Measurements from ENCODE around the gene LCAT.

Gene LCAT

GRCh38 chr16:67944690-67945391, 921 bp upstream of the LCAT start:
- H3K4me1 ChIP-seq (ENCODE audit: control insufficient read depth in 1 of 2, insufficient read depth in 2 of 2, low read length in 2 of 2) = no peaks in the 10 kb centered on the region
- H4K12ac ChIP-seq (ENCODE audit: low read depth, low read length) = no peak overlapping the region
- no peak overlapping the region for H3K18ac ChIP-seq (ENCODE audit: low read length)
- H4K8ac ChIP-seq (ENCODE audit: low read depth, low read length) = no peak overlapping the region
- peaks cover 92 to 94% of the 10 kb centered on the region in 2 experiments for H3K36me3 ChIP-seq (ENCODE audit: control insufficient read depth in 1 of 2, insufficient read depth in 2 of 2, low read length in 2 of 2)
- H2BK12ac ChIP-seq (ENCODE audit: low read length) = no peak overlapping the region
- H3K79me1 ChIP-seq (ENCODE audit: low read length) = no peaks in the 10 kb centered on the region
- peaks cover 6% of the 10 kb centered on the region for H3K9me3 ChIP-seq (ENCODE audit: insufficient read depth, low read depth, low read length)
- H3K79me2 ChIP-seq (ENCODE audit: control insufficient read depth, insufficient read depth, low read length, poor library complexity) = no peaks in the 10 kb centered on the region
- WGBS (ENCODE audit: extremely low coverage, insufficient coverage, insufficient read length) = no CpG with 5 or more reads among the region's 24 CpGs
- H3K23ac ChIP-seq (ENCODE audit: low read length) = no peak overlapping the region
- H2AK5ac ChIP-seq (ENCODE audit: low read length) = no peak overlapping the region
- no peak overlapping the region for H3K4me2 ChIP-seq (ENCODE audit: low read length)
- H3K14ac ChIP-seq (ENCODE audit: low read length) = no peak overlapping the region
- no peak overlapping the region for H3K4me3 ChIP-seq (ENCODE audit: low read depth, low read length)
- no peak for DNase-seq
- no peak overlapping the region for H2AFZ ChIP-seq (ENCODE audit: insufficient read depth, low read length, poor library complexity)
- no peak overlapping the region for H2BK120ac ChIP-seq (ENCODE audit: insufficient read depth, low read length, poor library complexity)
- no peak overlapping the region for H3K4ac ChIP-seq (ENCODE audit: low read depth, low read length)
- no peak overlapping the region for H3K9ac ChIP-seq (ENCODE audit: low read length)
- H3K27ac ChIP-seq (ENCODE audit: low read depth, low read length) = no peak overlapping the region
- no peaks in the 10 kb centered on the region for H3K27me3 ChIP-seq (ENCODE audit: insufficient read depth, low read length)
- no peak overlapping the region for H4K91ac ChIP-seq (ENCODE audit: low read depth, low read length)
- no peak overlapping the region for H2BK5ac ChIP-seq (ENCODE audit: low read depth, low read length, poor library complexity)

GRCh38 chr16:67943256-67943618, 683 bp downstream of the LCAT start:
- Histone ChIP-seq H3K4me3 (ENCODE audit: low read depth, low read length) (no peak overlapping the region), H3K9ac (ENCODE audit: low read length) (no peak overlapping the region), H2BK120ac (ENCODE audit: insufficient read depth, low read length, poor library complexity) (no peak overlapping the region), H2AK5ac (ENCODE audit: low read length) (no peak overlapping the region), H3K79me2 (ENCODE audit: control insufficient read depth, insufficient read depth, low read length, poor library complexity) (no peaks in the 10 kb centered on the region), H2BK12ac (ENCODE audit: low read length) (no peak overlapping the region), H3K79me1 (ENCODE audit: low read length) (no peaks in the 10 kb centered on the region), H4K8ac (ENCODE audit: low read depth, low read length) (no peak overlapping the region), H3K14ac (ENCODE audit: low read length) (no peak overlapping the region), H3K4me2 (ENCODE audit: low read length) (no peak overlapping the region), H2BK5ac (ENCODE audit: low read depth, low read length, poor library complexity) (no peak overlapping the region), H4K91ac (ENCODE audit: low read depth, low read length) (no peak overlapping the region), H3K4me1 (ENCODE audit: control insufficient read depth in 1 of 2, insufficient read depth in 2 of 2, low read length in 2 of 2) (no peaks in the 10 kb centered on the region), H3K27ac (ENCODE audit: low read depth, low read length) (no peak overlapping the region), H3K36me3 (ENCODE audit: control insufficient read depth in 1 of 2, insufficient read depth in 2 of 2, low read length in 2 of 2) (peaks cover 84 to 86% of the 10 kb centered on the region in 2 experiments), H3K18ac (ENCODE audit: low read length) (no peak overlapping the region), H3K9me3 (ENCODE audit: insufficient read depth, low read depth, low read length) (peaks cover 6% of the 10 kb centered on the region), H3K23ac (ENCODE audit: low read length) (no peak overlapping the region), H4K12ac (ENCODE audit: low read depth, low read length) (no peak overlapping the region), H3K4ac (ENCODE audit: low read depth, low read length) (no peak overlapping the region), H2AFZ (ENCODE audit: insufficient read depth, low read length, poor library complexity) (no peak overlapping the region), H3K27me3 (ENCODE audit: insufficient read depth, low read length) (no peaks in the 10 kb centered on the region)
- no CpG with 5 or more reads among the region's 6 CpGs for WGBS (ENCODE audit: extremely low coverage, insufficient coverage, insufficient read length)
- DNase-seq = no peak

GRCh38 chr16:67942510-67943255, 1.2 kb downstream of the LCAT start:
- WGBS (ENCODE audit: extremely low coverage, insufficient coverage, insufficient read length) = no CpG with 5 or more reads among the region's 27 CpGs
- Histone ChIP-seq H4K91ac (ENCODE audit: low read depth, low read length) (no peak overlapping the region), H3K18ac (ENCODE audit: low read length) (no peak overlapping the region), H3K9me3 (ENCODE audit: insufficient read depth, low read depth, low read length) (peaks cover 6% of the 10 kb centered on the region), H3K79me1 (ENCODE audit: low read length) (no peaks in the 10 kb centered on the region), H2BK5ac (ENCODE audit: low read depth, low read length, poor library complexity) (no peak overlapping the region), H4K8ac (ENCODE audit: low read depth, low read length) (no peak overlapping the region), H2AK5ac (ENCODE audit: low read length) (no peak overlapping the region), H3K4me3 (ENCODE audit: low read depth, low read length) (no peak overlapping the region), H3K4me1 (ENCODE audit: control insufficient read depth in 1 of 2, insufficient read depth in 2 of 2, low read length in 2 of 2) (no peaks in the 10 kb centered on the region), H2BK120ac (ENCODE audit: insufficient read depth, low read length, poor library complexity) (no peak overlapping the region), H3K4me2 (ENCODE audit: low read length) (no peak overlapping the region), H3K36me3 (ENCODE audit: control insufficient read depth in 1 of 2, insufficient read depth in 2 of 2, low read length in 2 of 2) (peaks cover 79 to 81% of the 10 kb centered on the region in 2 experiments), H2AFZ (ENCODE audit: insufficient read depth, low read length, poor library complexity) (no peak overlapping the region), H3K9ac (ENCODE audit: low read length) (no peak overlapping the region), H3K4ac (ENCODE audit: low read depth, low read length) (no peak overlapping the region), H2BK12ac (ENCODE audit: low read length) (no peak overlapping the region), H3K14ac (ENCODE audit: low read length) (no peak overlapping the region), H4K12ac (ENCODE audit: low read depth, low read length) (no peak overlapping the region), H3K27me3 (ENCODE audit: insufficient read depth, low read length) (no peaks in the 10 kb centered on the region), H3K27ac (ENCODE audit: low read depth, low read length) (no peak overlapping the region), H3K23ac (ENCODE audit: low read length) (no peak overlapping the region), H3K79me2 (ENCODE audit: control insufficient read depth, insufficient read depth, low read length, poor library complexity) (no peaks in the 10 kb centered on the region)
- no peak for DNase-seq

GRCh38 chr16:67942200-67942509, 1.8 kb downstream of the LCAT start:
- Histone ChIP-seq H3K36me3 (ENCODE audit: control insufficient read depth in 1 of 2, insufficient read depth in 2 of 2, low read length in 2 of 2) (peaks cover 73 to 75% of the 10 kb centered on the region in 2 experiments), H3K14ac (ENCODE audit: low read length) (no peak overlapping the region), H3K23ac (ENCODE audit: low read length) (no peak overlapping the region), H3K4me2 (ENCODE audit: low read length) (no peak overlapping the region), H3K79me1 (ENCODE audit: low read length) (no peaks in the 10 kb centered on the region), H4K8ac (ENCODE audit: low read depth, low read length) (no peak overlapping the region), H3K18ac (ENCODE audit: low read length) (no peak overlapping the region), H3K4me3 (ENCODE audit: low read depth, low read length) (no peak overlapping the region), H3K9ac (ENCODE audit: low read length) (no peak overlapping the region), H2BK5ac (ENCODE audit: low read depth, low read length, poor library complexity) (no peak overlapping the region), H4K12ac (ENCODE audit: low read depth, low read length) (no peak overlapping the region), H3K4me1 (ENCODE audit: control insufficient read depth in 1 of 2, insufficient read depth in 2 of 2, low read length in 2 of 2) (peaks cover 2 to 3% of the 10 kb centered on the region in 2 experiments), H2BK12ac (ENCODE audit: low read length) (no peak overlapping the region), H3K27me3 (ENCODE audit: insufficient read depth, low read length) (no peaks in the 10 kb centered on the region), H2BK120ac (ENCODE audit: insufficient read depth, low read length, poor library complexity) (no peak overlapping the region), H3K4ac (ENCODE audit: low read depth, low read length) (no peak overlapping the region), H3K27ac (ENCODE audit: low read depth, low read length) (no peak overlapping the region), H2AK5ac (ENCODE audit: low read length) (no peak overlapping the region), H3K9me3 (ENCODE audit: insufficient read depth, low read depth, low read length) (peaks cover 5% of the 10 kb centered on the region), H3K79me2 (ENCODE audit: control insufficient read depth, insufficient read depth, low read length, poor library complexity) (peaks cover 1% of the 10 kb centered on the region), H2AFZ (ENCODE audit: insufficient read depth, low read length, poor library complexity) (no peak overlapping the region), H4K91ac (ENCODE audit: low read depth, low read length) (no peak overlapping the region)
- DNase-seq = peak in 1 of 2 donors; percentile 49
- no CpG with 5 or more reads among the region's 6 CpGs for WGBS (ENCODE audit: extremely low coverage, insufficient coverage, insufficient read length)
